CD4-positive, alpha-beta T cell treated with Interferon gamma for 1 hour (primary cell): ENCODE measurements around the gene TEF.

ENCODE experiments used
- DNase-seq: peaks from one replicate; pipeline ENCODE4 v3.0.0-alpha.2; 2020

Gene TEF

DNA sequence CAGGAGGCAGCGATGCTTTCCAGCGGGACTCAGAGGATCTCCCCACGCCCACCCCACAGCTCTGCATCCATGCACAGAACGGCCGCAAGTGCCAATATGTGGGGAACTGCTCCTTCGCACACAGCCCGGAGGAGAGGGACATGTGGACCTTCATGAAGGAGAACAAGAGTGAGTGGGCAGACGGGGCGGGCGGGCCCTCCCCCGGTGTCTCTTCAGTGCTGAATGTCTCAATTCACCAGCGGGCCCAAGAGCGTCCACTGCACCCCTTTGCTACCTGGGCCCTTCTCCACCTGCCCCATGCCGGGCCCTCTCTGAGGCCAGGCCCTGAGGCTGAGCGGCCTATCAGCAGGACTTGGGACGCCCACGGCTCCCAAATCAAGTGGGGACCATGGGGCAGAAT lies 25.8 kb upstream of the TEF start:
- DNase-seq, result no peak

DNA sequence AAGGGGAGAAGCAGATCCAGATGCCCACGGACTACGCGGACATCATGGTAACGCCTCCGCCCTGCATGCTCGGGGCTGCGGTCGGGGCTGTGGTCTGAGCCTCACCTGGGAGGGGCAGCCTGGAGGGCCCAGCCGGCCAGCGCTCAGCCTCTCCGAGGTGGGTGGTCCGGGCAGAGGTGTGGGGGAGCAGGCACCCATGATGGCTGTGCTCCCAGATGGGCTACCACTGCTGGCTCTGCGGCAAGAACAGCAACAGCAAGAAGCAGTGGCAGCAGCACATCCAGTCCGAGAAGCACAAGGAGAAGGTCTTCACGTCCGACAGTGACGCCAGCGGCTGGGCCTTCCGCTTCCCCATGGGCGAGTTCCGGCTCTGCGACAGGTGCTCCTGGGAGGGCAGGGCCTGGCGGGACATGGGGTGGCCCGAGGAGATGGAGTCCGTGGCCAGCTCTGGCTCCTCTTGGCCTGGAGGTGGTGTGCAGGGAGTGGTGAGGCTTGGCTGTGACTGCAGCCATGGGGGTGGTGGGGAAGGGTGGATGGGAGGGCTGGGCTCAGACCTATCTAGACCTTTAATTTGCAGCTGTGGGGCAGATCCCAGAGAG lies 25.2 kb upstream of the TEF start:
- DNase-seq, result no peak

DNA sequence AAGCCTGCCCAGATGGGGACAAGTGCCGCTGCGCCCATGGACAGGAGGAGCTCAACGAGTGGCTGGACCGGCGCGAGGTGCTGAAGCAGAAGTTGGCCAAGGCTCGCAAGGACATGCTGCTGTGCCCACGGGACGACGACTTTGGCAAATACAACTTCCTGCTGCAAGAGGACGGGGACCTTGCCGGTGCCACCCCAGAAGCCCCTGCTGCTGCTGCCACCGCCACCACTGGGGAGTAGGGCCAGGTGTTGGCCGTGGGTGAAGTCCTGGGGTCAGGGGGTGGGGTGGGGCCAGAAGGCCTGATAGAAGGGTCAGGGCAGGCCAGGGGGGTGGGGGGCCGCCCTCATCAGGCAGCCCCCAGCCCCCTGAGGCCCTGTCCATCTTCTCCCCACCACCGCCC lies 24.6 kb upstream of the TEF start:
- no peak for DNase-seq

DNA sequence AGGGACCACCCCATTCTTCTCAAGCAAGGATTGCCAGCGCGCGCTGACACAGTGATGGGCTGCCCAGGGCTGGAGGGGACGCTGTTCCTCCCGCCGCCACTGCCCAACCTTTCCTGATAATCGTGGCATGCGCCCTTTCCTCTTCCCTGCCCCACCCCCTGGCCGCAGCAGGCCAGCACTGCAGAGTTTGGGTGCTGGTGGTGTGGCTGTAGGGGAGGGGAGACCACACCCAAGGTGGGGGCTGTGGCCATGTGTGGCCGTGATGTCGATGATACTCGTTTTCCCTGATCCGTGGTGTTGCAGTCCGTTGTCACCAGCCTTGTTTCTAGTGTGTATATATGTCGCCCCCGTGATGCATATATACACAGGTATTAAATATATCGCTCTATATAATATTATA lies 22.8 kb upstream of the TEF start:
- no peak for DNase-seq

DNA sequence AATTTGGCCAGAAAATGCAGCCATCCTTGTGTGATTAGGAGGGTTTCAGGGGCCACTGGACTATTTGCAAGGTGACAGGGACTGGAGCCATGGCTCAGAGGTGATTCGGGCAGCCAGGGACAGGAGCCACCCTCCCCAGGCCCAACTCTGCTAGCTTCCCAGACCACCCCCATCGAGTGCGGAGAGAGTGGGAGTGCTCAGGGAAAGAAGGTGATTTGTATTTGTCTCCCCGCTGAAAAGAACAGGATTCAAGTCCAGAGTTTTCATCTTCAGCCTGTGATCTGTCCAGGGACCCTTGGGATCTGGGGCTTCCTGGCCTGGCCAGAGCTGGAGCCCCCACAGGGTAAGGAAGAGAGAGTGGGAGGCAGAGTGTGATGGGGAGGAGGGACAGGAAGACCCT lies 22.4 kb upstream of the TEF start:
- DNase-seq, result no peak

DNA sequence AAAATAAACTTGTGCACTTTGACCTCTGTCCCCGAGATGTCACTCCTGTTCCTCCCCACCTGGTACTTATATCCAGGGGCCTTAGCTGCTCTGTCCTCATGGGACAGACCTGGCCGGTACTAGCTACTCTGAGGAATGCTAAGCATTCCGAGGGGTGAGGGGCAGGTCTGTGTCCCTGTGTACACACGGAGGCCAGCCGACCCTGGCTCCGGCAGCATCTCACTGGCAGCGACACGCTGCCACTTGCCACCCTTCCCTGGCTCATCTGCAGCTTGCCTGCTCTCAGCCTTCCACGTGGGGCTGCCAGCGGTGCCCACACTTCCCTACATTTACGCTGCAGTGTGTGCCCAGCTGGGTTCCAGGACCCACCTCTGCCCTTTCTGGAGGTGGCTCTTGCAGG lies 21.6 kb upstream of the TEF start:
- DNase-seq, result no peak

DNA sequence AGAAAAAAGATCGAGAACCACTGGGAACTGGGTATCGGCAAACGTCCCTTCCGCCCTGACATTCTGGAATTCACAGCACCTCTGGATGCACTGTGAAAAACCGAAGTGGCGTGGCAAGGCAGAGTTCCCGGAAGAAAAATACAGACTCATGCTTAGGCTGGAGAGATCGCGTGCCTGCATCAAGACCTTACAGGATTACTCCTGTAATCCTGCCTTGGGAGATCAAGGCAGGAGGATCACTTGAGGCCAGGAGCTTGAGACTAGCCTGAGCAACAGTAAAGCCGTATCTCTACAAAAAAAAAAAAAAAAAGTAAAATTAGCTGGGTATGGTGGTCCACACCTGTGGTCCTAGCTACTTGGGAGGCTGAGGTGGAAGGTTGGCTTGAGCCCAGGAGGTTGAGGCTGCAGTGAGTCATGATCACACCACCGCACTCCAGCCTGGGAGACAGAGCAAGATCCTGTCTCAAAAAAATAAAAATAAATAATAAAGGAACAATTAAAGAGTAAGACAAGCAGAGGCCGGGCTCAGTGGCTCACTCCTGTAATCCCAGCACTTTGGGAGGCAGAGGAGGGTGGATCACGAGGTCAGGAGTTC lies 19.9 kb upstream of the TEF start:
- DNase-seq, result no peak

DNA sequence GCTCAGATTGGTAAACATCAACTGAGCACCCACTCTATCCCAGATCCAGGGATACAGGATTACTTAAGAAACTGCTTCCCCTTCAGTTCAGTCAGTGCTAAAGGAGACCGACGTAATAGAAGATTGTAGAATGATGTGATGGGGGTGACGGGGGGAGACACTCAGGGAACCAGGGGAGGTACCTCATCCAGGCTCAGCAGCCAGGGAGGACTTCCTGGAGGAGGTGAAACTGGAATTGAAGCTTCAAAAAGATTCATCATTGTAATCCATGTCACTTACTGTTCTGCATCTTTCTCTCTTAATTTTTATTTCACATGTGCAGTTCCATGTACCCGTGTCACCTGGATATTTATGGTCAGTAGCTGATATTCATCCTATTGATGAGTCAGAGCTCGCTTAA lies 19.1 kb upstream of the TEF start:
- DNase-seq, result no peak

DNA sequence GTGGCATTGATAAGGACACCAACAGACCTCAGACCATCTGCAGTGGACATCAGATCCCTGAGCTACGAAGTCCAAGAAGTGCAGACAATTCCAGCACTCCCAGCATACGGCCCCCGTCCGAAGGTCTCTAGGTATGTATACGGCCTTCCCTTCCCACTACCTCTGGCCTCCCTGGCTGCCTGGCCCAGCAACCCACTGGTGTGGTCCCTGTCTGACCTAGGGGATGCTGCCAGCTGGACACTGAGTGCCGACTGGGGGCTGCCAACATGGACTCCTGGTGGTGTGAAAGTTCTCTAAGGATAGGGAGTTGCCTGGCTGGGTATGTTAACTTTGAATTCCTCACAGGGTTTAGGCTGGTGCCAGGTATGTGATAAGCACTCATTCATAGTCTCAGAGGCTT lies 17.5 kb upstream of the TEF start:
- DNase-seq, result no peak

DNA sequence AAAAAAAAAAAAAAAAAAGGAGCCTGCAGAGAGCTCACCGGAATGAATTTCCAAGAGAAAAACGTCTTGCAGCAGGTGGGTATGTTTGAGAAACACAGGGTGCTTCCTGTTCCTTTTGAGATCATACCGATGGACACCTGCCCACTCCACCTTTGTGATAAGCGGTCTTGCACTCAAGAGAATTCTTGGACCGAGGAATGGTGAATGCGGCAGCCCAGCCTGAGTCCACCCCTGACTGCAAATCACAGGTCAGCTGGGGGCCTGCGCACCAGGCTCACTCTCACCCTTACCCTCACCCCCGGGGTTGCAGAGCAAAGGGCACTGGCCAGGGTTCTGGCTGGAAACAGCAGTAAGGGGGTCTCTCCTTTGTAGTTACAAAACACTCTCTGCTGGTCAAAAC lies 16.8 kb upstream of the TEF start:
- DNase-seq, result no peak

DNA sequence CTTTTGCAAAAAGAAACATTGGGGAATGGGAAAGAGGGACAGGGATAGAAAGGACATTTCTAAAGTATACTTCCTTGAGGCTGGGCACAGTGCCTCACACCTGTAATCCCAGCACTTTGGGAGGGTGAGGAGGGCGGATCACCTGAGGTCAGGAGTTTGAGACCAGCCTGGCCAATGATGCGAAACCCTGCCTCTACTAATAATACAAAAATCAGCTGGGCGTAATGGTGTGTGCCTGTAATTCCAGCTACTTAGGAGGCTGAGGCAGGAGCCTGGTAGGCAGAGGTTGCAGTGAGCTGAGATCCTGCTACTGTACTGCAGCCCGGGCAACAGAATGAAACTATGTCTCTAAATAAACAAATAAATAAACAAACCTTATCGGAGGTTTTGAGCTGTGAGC lies 16.3 kb upstream of the TEF start:
- no peak for DNase-seq

DNA sequence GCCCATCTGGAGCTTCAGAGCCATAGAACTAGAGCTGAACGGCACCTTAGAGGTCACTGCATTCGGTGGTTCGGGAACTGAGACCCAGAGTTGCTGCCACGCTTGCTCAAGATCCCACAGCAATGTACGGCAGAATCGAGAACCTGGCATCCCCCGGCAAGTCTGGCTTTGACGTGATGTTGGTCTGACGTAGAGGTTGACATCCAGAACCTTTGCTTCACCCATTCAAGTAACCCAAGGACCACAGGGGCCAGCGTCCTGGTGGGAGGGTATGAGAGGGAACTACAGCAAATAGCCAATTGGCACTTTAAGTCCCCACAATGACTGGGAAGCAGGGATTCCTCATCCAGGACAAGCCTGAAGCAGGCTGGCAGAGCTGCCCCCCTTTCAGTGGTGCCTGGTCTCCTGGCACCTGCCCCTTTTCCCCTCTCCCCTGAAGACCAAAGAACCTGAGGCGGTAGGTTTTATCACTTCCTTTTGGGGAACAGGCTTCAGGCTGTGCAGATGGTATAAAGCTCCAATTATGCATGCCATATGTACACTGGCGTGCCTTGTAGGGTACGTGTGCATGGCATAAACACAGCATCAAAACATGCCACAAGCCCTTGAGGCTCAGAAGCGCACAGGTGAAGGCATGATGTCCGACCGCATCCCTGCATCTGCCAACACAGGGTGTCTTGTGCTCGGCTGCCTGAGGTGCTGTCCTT lies 15.3 kb upstream of the TEF start:
- no peak for DNase-seq

DNA sequence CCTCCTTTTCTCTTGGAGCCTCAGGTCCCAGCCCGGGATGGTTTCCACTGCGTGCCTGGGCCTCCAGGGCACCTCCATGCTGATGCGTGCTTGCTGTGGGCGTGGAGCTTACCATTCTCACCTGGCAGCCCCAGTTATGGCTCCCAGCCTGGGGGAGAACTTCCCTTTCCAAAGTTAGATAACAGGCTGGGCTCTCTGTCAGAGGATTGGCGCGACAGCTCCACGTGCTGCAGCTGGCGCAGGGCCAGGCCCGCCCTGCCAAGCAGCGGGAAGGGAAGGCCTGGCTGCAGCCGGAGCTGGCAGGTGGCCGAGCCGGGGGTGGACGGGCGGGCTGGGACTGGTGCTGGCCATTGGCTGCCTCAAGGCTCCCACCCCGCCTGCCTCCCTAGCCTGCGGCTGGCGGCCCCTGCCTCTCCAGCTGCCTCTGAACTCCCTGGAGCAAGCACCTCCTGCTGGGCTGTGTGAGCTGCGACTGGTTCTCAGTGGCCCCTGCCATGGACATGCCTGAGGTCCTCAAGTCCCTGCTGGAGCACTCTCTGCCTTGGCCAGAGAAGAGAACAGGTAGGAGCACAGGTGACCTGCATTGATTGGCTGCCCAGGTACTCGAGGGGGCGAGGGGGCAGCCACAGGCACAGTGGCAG lies 14.6 kb upstream of the TEF start:
- DNase-seq, result peak; percentile 23

DNA sequence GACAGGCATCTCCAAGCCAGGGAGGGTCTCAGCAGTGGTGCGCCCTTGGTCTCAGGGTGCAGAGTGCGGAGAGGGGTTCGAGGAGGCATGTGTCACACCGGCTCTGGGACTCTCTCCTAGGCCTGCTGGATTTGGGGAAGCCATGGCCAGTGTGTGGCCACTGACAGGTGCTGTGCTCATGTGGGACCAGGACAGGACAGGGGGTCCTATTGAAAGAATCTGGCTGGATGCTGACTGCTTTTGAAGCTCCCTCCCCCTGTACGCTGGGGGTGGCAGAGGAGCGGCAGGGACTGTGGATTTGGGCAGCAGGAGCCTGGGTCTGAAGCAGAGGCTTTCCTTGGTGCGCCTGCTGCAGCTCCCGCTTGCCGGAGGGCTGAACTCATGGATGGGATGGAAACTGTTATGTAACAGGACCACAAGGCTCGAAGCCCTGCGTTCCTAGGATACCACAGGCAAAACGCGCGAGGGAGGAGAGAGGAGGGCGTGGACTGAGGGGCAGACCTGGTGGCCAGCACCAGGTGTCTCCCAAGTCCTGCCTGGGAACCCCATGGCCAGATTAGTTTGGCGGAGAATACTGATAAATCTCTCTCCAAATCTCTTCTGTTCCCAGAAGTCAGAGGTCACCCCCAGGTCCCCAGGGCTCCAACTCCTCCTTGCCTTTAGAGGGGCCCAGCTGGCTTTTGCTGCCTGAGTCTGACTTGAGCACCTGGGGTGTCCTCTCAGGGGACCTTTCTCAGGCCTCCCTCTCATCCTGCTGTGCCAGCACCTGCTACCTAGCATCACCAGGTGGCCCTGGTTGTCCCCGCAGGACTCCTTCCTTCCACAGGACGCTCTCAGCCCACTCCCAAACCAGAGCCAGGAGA lies 13.8 kb upstream of the TEF start:
- no peak for DNase-seq

DNA sequence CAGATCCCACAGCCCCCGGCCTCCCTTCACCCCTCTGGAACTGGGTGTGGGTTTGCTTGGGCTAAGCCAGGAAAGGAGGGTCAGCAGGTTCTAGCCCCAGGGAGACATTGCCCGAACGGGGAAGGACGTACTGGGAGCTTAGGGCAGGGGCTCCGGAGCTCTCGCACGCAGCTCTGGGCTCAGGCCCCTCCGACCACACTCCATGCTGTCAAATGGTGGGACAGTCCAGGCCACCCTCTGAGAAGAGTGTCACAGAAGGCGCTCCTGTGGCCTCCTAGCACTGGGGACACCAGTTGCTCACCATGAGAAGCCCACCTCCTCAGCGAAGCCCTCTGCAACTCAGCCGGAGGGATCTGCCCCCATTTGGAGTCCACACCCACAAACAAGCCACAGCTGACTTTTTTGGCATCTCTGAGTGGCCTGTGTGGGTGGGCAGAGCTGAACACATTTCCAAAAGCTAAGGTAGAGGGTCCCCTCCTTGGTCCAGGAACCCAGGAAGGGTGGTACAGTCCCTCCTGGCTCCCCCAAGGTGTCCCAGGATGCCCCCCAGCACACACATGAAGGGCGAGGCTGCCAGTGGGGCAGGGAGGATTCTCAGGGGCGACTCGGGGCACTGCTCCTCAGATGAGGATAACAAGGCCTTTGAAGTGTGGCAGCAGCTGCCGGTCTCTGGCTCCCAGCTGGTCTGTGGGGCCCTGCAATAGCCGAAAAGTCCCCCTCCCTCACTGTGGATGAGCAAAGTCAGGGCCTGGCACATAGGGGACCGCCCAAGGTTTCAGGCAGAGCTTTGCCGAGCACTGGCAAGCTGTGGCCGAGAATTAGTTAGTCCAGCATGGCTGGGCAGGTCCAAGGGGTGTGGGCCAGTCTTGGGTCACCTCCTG lies 13.0 kb upstream of the TEF start:
- DNase-seq, result no peak

DNA sequence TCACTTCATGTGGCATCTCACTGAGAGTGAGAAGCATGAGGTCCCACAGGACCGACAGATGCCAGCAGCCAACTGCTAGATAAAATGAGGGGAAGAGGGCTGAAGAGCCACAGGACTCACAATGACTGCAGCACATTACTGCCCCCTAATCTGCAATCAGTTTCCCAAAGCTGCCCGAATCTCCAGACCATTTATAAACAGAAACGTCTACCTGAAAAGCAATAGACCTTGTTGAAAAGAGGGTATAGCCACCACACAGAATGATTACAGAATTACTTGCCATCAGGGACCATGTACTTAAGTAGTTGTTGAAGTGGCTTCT lies 12.4 kb upstream of the TEF start:
- DNase-seq, result no peak

DNA sequence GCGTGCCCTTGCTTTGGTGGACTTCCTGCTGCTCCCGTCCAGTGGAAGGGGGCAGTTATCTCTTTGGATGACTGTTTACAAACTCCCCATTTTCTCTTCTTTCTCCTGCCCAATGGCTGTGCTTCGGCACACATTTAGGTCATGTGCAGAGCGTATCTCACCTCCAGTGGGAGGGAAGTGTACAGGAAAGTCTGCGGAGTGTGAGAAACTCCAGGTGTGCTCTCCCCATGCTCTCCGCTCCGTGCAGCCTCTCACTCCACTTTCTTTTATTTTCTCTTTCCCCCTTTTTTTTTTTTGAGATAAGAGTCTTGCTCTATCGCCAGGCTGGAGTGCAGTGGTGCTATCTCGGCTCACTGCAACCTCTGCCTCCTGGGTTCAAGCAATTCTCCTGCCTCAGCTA lies 11.9 kb upstream of the TEF start:
- no peak for DNase-seq

DNA sequence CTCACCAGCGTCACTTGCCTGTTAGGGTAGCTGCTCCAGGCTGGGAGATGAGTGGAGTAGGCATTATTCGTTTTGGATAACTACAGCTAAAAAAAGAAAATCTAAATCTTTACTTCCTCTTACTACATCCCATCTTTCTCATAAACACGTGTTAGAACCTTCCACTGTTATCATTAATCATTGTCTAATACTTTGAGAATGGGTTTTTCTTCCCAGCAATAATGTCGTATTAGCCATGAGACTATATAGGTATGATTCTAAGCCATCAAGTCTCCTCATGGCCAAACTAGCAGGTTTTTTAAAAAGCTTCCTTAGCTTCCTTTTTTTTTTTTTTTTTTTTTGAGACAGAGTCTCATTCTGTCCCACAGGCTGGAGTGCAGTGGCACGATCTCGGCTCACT lies 3.9 kb upstream of the TEF start:
- DNase-seq, result no peak

DNA sequence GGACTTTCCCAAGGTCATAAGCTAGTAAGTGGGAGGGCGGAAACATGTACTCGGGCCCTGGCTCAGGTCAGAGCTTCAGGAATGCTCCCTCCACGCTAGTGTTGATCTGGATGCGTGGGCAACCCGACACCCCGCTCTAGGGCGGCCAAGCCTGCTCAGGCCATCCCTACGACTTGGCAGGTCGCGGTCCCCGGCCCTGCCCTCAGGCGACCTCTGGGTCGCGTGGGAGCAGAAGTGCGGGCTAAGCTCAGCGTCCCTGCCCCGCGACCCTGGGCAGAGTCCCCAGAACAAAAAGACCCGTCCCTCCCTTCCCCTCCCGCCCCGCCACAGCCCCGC lies 781 bp upstream of the TEF start:
- DNase-seq, result no peak

DNA sequence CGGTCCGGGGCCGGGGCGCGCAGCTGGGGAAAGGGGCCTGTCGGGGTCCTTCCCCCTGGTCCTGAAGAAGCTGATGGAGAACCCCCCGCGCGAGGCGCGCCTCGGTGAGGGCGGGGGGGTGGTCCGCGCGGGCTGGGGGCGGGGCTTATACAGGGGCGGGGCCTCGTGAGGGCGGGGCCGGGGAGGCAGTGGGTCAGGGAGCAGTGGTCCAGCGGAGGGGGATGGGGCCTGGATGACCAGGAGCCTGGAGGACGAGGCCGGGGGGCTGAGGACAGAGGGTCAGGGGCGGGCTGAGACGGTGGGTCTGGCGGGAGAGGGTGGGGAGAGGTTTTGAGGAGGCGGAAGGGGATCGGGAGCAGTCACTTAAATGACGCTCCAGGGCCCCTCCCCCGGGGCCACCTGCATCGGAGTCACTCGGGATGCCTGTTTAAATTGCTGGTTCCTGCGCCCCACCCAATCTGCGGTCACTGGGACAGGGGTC lies 396 bp downstream of the TEF start:
- peak; percentile 53 for DNase-seq

DNA sequence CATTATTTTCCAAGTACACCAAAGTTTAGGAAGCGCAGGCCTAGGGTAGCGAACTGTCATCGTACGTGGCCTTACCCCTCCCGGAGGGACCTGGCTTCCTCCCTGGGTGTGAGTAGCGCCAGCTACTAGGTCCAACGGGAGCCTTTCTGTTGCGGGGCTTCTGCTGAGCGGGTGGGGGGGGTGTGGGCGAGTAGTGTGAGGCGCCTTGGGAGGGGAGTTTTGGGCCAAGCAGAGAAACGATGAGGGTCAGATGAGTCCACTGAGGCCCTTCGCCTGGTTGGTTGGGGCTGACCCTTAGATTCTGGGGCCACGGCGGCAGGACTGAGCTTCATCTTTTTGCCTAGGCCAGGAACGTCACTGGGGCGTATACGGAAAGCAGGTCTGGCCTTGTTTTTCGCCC lies 868 bp downstream of the TEF start:
- DNase-seq, result no peak

DNA sequence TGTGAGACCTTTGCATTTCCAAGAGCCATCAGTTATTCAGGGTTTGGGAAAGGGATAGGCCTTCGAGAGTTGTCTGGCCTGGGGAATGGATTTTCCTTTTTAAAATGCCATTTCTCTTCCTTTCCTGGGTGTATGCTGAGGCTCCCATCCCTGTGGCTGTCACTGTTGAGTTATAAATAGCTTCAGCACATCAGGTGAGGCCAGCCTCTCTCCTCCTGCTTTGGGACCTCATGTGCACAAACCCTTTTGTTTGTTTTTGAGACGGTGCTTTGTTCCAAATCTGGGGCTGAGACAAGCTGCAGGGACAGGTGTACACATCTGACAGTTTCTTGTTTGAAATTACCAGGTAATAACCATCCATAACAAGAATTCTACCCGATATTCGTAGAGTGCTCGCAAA lies 1.3 kb downstream of the TEF start:
- no peak for DNase-seq

DNA sequence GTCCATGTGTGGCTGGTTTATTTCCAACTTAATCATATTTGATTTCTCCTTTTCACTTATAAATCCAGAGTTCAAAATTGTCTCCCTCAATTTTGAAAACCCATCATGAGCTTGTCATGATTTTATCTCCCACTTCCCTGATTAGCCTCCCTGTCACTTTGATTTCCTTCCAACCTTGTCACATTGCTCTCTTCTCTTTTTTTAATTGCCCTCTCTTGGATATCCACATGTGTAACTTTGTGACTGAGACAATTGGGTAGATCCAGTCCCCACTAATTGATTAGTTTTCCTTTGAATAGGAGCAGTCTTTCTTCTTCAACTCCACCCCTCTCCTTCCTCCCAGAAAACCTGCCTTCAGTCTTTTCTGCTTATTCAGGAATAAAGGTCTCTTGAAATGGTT lies 2.4 kb downstream of the TEF start:
- DNase-seq, result no peak
